HG03135 (cell line): Measurements from ENCODE around the gene SMTN.
"Not testable (repeated sequence)": the region's sequence is repeated elsewhere in the genome, so short reads cannot be mapped to it uniquely, and the experiment has no call there.

Experiments used
- ATAC-seq: cut with Tn5 transposase; IDR thresholded peaks from one replicate; pipeline ENCODE4 v1.9.1; 2021; ENCODE audit warnings: mild to moderate bottlenecking, moderate library complexity; ENCODE audit not compliant: unreplicated experiment

SMTN gene

DNA sequence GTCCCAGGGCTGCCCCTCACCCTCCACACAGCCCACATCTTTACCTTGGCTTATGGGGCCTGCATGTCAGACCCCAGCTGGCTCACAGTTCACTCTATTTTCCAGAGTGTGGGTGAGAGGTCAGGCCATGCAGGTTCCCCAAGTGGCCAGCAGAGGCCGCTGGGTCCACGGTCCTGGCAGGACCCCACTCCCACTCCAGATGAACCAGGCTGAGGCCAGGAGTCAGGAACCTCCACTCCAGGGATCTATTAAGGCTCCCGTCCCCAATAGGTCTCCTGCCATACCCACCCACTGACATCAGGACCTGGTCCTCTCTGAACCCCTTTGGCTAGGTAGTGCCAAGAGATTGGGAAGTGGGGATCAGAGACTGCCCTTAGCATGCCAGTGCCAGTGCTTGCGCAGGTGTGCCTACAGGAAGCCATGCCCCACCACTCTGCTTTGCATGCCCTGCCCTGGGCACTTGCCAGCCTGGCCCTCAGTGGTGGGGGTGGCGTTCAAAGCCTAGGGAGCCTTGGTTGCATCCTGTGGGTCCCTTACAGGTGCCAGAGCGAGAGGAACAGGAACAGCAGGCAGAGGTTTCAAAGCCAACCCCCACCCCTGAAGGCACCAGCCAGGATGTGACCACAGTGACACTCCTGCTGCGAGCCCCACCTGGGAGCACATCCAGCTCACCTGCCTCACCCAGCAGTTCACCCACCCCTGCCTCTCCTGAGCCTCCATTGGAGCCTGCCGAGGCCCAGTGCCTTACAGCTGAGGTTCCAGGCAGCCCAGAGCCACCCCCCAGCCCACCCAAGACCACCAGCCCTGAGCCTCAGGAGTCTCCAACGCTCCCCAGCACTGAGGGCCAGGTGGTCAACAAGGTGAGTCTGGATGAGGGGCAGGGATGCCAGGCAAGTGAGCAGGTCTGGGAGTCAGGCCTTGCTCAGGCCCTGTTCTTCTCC, 8.3 kb downstream of the SMTN start:
- ATAC-seq = no peak

DNA sequence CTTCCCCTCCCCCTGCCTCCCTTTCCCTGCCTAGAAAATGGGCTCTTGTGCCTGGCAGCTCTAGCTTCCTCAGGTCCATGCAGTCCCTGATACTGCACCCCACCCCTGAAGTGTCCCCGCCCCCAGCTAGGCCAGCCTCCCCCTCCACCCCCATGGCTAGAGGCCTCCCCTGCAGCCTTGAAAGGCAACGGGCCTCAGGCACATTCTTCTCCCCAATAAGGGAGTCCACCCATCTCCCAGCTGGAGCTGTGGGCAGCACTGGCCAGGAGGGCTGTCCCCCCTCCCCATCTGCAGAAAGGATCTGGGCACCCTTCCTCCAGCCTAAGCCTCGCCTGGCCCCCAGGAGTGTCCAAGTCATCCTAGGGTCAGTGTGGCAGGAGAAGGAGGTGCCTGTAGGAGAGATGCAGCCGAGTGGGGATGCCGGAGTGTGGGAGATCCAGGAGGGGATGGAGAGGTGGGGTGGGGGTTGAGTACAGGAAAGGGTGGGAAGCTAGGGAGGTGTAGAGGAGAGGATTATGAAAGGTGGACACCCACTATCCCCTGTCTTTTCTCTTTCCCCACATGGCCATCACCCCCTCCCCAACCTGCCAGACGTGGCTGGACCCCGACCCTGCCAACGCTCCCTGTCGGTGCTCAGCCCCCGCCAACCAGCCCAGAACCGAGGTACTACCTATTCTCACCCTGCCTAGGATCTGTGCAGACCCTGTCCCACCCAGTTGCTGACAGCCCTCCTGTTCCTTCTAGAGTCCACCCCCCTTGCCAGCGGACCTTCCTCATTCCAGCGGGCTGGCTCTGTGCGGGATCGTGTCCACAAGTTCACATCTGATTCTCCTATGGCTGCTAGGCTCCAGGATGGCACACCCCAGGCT, 9.3 kb downstream of the SMTN start:
- no peak for ATAC-seq

DNA sequence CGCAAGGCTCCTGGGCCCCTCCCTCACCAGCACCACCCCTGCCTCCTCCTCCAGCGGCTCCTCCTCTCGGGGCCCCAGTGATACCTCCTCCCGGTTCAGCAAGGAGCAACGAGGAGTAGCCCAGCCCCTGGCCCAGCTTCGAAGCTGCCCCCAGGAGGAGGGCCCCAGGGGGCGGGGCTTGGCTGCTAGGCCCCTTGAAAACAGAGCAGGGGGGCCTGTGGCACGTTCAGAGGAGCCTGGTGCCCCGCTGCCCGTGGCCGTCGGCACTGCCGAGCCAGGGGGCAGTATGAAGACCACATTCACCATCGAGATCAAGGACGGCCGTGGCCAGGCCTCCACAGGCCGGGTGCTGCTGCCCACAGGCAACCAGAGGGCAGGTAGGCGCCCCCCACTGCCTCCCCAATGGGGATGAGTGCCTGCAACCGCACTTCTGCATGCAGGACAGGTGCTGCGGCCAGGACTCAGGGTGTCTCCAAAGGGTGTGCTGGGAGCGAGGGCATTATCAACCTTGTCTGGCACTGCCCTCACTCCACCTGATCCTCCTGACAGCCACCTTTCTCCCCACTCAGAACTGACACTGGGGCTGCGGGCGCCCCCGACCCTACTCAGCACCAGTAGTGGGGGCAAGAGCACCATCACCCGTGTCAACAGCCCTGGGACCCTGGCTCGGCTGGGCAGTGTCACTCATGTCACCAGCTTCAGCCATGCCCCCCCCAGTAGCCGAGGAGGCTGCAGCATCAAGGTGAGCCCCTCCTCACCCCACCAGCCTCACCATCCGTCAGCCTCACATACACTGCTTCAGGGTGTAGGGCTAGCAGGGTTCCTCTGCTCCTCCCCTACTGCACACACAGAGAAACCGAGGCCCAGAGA, 10.2 kb downstream of the SMTN start:
- ATAC-seq = no peak

DNA sequence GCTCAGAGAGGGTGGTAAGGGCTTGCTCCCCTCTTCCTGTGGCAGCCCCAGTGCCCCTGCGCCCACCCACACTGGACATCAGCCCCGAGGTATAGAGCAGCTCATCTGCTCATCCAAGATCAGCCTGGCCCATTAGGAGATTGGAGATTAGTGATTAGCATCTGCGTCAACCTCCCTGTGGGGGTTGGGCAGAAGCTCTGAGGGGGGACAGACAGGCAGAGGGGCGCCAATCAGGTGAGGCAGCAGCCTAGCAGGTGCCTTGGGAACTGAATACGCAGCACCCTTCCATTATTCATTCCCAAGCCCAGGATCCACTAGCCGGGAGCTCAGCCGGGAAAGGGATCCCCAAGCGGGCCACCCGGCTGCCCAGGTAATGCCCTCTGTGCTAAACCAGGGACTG, 11.0 kb downstream of the SMTN start:
- no peak for ATAC-seq

DNA sequence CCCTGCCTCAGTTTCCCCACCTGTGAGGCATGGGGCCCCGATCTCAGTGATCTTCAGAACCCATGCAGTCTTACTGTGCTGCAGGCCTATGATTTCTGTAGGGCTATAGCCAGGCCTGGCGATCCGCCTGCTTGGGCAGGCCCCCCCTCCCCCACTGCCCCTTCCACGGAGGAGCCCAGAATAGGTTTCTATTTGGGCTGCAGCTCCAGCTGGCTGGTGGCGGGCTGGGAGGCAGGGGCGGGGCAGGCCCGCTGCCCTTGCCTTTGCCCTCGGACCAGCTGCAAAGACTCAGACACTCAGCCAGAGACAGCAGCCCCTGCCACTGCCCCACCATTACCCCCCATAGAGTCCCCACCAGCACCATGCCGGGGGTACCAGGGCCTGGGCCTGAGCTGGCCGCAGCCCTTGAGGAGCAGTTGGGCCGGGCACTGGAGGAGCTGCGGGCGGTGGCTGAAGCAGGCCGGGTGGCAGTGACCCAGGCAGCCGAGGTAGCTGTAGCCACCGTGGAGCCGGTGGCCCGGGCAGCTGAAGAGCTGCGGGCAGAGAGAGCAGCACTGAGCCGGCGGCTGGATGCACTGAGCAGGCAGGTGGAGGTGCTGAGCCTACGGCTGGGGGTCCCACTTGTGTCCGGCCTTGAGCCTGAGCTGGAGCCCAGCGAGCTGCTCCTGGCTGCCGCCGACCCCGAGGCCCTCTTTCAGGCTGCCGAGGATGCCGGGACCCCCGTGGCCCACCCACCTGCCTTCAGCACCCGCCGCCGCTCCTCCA, 12.2 kb downstream of the SMTN start:
- no peak for ATAC-seq

DNA sequence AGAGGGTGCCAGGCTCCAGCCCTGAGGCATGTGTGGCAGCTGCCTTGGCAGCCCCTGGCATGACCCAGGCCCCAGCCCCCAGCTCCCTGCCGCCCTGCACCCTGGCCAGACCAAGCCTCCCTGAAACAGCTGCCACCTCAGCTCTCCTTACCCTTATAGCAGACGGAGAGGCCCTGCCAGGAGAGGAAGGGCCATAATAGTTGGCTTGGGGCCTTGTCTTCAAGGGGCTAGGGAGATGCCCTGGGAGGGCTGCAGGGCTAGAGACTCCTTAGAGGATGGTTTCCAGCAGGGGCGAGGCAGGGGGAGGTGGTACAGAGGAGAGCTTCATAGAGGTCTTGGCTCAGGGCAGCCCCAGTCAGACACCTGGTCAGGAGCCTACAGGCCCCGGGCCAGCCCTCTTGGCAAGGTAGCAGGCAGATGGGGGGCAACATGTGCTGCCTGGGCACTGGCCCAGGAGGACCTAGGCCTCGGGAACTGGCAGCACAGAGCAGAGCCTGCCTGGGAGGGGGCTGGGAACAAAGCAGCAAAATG, 13.0 kb downstream of the SMTN start:
- no peak for ATAC-seq

DNA sequence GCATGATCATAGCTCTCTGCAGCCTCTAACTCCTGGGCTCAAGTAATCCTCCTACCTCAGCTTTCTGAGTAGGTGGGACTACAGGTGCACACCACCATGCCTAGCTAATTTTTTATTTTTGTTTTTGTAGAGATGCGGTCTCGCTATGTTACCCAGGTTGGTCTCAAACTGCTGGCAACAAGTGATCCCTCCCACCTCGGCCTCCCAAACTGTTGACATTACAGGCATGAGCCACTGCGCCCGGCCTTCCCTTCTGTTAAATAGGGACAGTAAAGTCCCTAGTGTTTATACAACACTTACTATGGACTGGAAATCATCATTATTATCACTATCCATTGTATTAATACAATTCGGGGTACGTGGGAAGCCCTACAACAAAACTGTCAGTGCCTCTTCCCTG, 13.6 kb downstream of the SMTN start:
- no peak for ATAC-seq

DNA sequence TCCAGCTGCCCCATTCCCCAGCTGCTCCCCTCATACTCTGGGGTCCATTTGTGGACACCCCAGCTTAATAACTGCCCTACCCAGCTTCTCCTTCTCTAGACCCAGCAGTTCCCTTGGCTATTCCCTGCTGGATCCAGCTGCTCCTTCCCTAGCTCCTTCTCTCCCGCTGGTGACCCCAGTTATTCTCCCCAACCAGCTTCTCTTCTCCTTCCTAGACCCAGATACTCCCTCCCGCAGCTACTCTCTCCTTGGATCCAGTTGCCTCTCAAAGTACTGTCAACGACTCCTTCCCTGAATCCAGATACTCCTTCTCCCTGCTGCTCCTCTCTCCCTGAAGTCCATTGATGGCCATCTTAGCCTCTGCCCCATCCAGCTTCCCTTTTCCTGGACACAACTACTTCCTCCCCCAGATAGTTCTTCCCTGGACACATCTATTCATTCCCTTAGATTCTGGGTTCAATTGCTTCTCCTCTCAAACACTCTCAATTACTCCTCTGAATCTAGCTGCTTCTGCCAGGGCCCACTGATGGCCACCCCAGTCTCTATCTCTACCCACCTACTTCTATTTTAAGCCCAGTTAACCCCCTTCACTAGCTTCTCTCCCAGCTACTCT, 14.6 kb downstream of the SMTN start:
- ATAC-seq = no peak

DNA sequence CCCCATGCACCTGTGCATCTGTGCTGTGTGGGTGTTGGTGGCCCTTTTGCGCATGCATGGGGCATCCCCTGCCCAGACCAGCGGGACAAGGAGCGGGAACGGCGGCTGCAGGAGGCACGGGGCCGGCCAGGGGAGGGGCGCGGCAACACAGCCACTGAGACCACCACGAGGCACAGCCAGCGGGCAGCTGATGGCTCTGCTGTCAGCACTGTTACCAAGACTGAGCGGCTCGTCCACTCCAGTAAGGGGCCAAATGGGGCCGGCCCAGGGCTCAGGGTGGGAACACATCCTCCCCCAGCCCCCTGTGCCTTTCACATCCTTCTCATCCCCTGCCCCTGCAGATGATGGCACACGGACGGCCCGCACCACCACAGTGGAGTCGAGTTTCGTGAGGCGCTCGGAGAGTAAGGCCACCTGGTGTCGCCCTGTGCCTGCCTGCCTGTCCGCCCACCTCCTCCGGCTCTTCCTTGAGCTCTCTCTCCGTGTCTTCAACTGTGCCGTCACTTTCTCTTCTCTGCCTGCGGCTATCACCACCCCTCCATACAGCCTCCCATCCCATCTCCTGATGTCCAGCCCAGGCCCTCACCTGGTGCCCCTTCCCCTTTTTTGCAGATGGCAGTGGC, 15.7 kb downstream of the SMTN start:
- ATAC-seq = no peak

DNA sequence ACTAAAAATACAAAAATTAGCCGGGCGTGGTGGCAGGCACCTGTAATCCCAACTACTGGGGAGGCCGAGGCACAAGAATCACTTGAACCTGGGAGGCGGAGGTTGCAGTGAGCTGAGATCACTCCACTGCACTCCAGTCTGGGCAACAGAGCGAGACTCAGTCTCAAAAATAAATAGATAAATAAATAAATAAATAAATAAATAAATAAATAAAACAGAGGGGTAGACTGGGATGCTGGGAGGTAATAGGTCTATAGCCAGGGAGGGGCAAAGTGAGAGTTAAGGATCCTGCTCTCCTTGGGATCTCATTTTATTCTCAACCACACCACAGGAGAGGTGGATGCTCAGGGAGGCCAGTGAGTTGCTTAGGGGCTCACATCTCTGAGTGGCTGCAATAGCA, 16.4 kb downstream of the SMTN start:
- not testable (repeated sequence) for ATAC-seq

DNA sequence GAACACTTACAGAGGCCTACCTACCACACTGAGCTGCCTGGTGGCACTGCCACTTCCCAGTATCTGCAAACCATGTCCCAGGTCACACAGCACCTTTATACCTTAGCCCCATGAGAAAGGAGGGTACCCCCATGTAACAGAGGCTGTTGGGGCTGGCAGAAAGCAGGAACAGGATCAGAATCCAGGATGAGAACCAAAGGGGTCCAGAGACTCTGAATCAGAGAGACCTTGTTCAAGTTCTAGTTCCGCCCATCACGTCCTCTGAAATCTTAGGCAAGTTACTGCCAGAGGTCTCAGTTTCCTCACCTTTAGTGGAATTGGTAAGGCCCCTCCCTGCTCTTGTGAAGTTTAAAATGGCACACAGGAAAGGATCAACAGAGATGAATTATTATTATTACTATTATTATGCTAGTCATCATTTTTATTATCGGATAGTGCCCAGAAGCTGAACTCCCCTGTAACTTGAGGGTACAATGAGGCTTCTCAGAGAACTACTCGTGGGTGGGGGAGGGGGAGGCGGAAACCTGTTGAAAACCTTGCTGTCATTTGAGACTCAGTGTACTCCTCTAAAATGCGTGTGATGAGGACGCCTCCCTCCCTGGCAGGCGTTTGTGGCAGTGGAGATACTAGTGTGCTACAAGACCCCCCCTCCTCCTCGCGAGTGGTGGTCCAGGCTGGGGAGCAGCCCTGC, 17.0 kb downstream of the SMTN start:
- no peak for ATAC-seq

DNA sequence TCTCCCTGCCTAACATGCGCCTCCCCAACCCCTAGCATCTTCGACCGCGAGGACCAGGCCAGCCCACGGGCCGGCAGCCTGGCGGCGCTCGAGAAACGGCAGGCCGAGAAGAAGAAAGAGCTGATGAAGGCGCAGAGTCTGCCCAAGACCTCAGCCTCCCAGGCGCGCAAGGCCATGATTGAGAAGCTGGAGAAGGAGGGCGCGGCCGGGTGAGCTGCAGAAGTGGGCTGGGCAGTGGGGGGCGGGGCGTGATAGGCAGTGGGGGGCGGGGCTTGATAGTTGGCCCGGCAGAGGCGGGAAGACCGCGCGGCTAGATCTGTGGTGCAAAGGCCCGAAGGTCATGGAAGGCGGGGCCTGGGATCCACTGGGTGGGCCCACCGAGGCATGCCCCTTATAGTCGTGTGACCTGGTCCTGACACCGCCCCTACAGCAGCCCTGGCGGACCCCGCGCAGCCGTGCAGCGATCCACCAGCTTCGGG, 17.6 kb downstream of the SMTN start:
- no peak for ATAC-seq

DNA sequence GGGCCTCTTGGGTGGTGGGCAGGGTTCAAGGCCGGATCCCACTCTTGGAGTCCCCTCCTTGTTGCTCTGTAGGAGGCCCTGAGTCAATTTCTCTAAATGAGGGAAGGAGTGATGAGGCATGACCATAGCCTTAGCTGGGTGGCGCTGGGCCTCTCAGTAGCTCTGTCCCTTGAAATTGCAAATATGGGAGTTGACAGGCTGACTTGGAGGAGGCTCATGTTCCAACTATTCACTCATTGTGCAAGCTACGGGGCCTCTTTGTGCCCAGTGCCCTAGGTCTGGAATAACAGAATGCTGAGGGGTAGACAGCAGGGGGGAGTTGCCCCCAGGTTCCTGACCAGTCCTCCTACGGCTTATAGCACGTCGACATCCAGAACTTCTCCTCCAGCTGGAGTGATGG, 18.3 kb downstream of the SMTN start:
- no peak for ATAC-seq

DNA sequence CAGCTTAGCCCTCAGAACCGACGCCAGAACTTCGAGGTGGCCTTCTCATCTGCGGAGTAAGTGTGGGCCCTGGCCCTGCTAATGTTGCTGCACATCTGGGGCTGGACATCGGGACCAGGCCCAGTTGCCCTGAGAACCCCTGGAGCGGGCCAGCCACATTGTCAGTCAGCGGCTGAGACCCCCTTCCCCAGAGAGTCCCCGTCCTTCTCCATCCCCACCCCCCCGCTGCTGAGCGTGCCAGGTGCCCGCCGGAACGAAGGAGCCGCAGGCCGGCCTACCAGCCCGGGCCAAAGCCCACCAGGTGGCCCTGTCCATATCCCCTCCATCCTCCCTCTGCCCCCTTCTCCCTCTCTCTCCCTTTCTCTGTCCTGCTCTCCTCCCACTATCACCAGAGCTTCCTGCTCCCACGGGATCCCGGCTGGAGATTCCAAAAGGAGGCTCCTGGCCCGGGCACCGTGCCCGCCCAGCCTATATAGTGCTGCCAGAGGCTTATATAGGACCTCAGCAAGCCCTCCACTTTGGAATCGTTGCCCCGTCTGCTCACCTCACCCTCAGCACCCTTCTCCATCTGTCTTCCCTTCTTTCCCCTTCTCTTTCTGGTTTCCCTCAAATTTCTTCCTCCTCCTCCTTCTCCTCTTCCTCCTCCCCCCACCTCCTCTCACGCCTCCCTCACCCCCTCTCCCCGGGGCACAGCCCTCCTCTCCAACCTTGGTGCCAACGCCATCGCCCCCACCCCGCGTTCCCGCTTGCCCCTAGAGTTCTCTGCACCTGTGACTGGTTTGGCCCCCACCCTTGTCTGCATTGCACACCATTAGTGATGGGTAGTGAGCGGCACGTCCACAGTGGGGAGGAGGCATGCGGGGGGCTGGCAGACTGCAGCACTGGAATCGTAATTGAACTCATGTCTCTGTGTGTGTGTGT, 19.0 kb downstream of the SMTN start:
- ATAC-seq = no peak

DNA sequence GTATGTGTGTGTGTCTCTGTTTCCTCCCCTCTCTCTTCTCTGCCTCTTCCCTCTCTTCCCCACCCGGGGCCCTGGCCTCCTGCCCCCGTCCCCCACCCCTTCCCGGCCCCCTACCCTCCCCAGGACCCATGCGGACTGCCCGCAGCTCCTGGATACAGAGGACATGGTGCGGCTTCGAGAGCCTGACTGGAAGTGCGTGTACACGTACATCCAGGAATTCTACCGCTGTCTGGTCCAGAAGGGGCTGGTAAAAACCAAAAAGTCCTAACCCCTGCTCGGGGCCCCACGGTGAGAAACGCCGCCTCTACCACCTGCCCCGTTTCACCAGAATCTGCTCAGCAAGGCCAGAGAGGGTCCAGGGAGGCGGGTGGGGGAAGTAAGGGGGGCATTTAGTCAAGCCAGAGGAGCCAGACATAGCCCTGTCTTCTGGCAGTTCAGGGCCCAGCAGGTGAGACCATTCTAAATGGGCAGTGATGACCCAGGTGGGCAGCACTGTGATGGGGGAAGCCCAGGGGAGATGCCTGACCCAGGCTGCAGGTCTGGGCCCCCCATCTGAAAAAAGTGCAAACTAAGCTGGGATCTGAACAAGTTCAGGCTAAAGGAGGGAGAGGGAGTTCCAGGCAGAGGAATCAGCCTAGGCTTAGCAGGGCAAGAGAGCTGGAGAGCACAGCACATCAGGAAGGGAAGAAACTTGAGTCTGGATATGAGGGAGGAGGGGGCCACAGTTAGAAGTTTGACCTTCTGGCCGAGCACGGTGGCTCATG, 19.8 kb downstream of the SMTN start:
- no peak for ATAC-seq

DNA sequence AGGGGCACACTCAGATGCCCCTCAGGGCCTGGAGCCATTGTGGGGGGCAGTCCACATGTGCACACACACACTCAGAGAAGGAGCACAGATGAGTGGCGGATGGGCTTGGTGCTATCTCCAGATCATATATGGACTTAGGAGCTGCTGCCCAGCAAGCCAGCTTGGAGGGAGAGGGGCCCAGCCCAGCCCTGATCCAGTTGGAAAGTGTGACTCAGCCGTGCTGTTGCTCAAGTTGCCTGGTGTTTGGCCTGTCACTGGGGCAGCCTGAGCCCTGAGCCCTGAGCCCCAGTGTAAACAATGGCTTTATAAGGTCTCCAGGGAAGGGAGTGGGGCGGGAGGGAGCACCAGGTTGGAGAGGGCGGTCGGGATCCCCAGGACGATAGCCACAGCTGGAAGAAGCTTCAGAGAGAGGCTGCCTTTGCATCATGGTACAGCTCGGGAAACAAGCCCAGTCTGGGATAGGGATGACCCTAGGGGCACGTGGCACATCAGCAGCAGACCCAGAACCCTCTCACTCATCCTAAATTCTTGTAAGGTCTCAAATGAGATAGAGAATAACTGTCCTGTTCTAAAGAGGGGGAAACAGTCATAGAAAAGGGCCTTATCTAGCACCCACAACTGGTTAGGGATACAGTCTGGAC, 21.4 kb downstream of the SMTN start:
- ATAC-seq = no peak
